Stimulated activated CD4-positive, alpha-beta T cell treated with anti-CD3 and anti-CD28 coated beads, Interleukin-2, amount 100 ng/mL, for 48 hours (primary cell): ENCODE data around the gene P2RX6.
A peak's percentile ranks its signal among the peaks of the same experiment; 100 is the strongest.
"Not testable (repeated sequence)": the region's sequence is repeated elsewhere in the genome, so short reads cannot be mapped to it uniquely, and the experiment has no call there.

Experiments used
- DNase-seq, 2 donors: peaks; one replicate each; pipeline ENCODE4 v3.0.0-alpha.2; 2020

Gene P2RX6

DNA sequence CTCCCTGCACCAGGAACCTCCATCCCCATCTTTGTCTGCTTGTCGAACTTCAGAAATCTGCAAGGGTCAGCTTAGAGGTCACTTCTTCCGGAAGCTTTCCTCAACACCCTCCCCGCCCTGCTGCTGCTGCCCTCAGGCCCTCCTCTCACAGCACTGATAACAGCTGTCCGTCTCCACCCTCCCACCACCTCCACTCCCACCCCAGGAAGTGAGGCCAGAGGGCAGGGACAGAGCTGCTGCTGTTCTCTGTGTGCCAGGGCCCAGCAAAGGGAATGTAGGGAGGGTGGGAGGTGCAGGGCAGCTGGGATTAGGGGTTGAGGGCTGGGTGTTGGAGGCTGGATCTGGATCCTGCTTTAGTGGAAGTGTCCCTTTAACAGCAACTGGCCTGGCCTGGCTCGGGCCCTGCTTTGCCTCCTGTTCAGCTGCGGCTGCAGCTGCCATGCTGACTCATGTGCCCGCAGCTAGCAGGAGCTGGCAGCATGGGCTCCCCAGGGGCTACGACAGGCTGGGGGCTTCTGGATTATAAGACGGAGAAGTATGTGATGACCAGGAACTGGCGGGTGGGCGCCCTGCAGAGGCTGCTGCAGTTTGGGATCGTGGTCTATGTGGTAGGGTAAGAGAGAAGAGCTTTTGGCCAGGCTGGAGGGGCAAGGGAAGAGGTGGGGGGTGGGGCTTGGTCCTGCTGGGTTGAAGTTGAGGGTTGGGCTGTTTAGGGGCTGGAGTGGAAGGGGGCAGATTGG is at the start of gene P2RX6:
Gene P2RX6, plus strand, starts transcription at position 440 of the 740 bp plus-strand sequence. Its CDS starts 10 bp downstream, at position 450.
- DNase-seq, result no peak

- DNase-seq, result no peak
These were observed 48.8 kb upstream of the P2RX6 start for GRCh38 chr22:20965888-20966855.

- DNase-seq, result no peak
These were observed 47.9 kb upstream of the P2RX6 start, which contains the start of gene AIFM3 for GRCh38 chr22:20966883-20967696. Gene AIFM3, plus strand, starts transcription at chr22:20967255. Its CDS starts 690 bp downstream, at chr22:20967945.

DNA sequence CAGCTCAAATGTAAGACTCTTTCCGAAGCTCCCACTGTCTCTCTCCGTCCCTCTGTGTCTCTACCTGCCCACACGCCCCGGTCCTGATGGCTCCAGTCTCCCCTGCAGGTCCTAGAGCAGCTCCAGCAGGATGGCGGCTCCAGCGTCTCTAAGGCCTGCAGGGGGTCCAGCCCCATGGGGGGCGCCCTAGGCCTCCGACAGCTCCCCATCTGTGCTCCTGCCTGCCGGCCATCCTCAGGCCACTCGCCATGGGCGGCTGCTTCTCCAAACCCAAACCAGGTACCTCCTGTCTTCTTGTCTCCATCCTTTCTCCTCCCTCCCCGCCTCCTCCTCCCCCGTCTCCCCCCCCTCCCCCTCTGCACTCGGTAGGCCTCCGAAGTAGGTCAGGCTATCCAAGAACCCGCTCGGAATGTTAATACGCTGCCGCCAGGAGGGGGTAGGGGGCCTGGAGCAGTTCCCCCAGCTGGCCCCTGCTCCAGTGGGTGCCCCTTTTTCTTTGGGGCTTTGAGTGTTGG is 47.2 kb upstream of the P2RX6 start:
- DNase-seq, result no peak

- DNase-seq, result no peak
These were observed 46.5 kb upstream of the P2RX6 start for GRCh38 chr22:20968281-20968977.

GRCh38 chr22:20970939-20971657 is 43.9 kb upstream of the P2RX6 start:
- DNase-seq, result no peak

- DNase-seq, result not testable (repeated sequence)
These were observed 42.8 kb upstream of the P2RX6 start for GRCh38 chr22:20972014-20972694.

DNA sequence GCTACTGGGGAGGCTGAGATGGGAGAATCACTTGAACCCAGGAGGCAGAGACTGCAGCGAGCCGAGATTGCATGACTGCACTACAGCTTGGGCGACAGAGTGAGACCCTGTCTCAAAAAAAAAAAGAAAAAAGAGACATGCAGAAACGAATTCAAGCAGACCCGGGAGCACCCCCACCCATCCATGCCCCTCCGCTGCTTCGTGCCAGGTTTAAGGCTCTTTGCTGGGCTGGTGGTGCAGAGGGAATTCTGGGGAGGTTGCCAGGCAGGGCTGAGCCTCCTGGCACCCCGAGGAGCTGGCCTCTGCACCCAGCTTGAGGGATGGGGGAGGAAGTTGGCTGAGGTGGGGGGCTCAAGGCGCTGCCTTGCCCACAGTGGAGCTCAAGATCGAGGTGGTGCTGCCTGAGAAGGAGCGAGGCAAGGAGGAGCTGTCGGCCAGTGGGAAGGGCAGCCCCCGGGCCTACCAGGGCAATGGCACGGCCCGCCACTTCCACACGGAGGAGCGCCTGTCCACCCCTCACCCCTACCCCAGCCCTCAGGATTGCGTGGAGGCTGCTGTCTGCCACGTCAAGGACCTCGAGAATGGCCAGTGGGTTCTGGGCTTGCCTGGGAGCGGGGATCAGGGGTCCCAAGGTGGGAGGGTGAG is 41.9 kb upstream of the P2RX6 start:
- no peak for DNase-seq

- DNase-seq, result no peak
These were observed 41.2 kb upstream of the P2RX6 start for GRCh38 chr22:20973634-20974286.

DNA sequence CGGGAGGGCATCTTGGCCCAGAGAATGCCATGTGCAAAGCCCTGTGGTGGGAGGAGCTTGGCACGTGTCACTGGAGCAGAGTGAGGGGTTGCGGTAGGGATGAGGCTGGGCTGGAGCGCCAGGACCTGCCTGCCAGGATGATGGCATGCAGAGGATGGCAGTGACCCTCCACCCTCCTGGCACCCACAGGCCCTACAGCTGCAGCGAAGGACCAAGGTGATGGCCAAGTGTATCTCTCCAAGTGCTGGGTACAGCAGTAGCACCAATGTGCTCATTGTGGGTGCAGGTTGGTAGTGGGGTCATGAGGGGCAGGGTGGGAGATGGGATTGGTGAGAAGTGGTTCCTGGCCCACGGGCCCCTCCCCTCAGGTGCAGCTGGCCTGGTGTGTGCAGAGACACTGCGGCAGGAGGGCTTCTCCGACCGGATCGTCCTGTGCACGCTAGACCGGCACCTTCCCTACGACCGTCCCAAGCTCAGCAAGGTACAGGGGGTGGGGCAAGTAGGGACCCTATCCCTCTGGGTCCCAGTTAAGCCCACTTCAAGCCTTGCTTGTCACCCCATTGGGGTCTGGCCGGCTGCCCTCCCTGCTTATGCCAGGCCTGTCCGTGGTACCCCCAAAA is 40.5 kb upstream of the P2RX6 start:
- DNase-seq, result no peak

DNA sequence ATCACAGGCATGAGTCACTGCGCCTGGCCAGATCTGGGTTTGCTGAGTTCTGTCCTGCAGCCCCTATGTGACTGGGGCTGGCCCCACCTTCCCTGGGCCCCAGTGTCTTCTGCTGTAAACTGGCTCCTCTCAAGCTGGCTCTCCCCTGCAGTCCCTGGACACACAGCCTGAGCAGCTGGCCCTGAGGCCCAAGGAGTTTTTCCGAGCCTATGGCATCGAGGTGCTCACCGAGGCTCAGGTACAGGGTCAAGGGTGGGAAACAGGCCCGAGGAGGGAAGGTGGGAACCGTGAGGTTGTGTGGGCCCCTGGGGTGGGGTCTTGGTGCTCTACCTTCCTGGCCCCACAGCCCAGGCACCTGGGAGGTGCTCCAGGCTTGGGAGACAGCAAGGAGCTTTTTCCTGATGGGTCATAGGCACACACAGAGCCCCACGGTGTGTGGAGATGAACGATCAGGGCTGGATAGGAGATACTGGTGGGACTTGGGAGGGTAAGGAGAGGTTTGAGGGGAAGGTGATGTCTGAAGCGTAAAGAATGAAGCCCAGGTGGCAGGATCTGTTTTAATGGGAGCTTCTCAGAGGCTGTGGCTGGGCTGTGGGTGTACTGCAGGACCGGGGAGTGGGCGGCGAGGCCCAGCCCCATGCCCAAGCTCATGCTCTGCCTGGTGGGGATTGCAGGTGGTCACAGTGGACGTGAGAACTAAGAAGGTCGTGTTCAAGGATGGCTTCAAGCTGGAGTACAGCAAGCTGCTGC is 39.2 kb upstream of the P2RX6 start:
- DNase-seq, result no peak

- no peak for DNase-seq
These were observed 38.6 kb upstream of the P2RX6 start for GRCh38 chr22:20976291-20976877.

DNA sequence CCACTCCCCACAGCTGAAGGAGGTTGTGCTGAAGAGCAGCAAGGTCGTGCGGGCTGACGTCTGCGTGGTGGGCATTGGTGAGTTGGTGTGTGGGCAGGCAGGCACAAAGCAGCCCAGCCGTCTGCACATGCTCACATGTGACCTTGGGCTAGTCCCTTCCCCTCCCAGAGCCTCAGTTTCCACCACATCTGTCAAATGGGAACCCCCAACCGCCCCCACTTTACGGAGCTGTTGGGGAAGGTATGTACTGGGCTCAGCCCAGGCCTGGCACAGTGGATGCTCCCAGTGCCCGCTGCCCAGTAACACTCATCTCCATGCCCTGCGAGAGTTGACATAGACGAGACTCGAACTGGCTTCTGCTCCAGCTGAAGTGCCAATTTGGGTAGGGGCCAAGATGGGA is 37.9 kb upstream of the P2RX6 start:
- DNase-seq, result no peak

DNA sequence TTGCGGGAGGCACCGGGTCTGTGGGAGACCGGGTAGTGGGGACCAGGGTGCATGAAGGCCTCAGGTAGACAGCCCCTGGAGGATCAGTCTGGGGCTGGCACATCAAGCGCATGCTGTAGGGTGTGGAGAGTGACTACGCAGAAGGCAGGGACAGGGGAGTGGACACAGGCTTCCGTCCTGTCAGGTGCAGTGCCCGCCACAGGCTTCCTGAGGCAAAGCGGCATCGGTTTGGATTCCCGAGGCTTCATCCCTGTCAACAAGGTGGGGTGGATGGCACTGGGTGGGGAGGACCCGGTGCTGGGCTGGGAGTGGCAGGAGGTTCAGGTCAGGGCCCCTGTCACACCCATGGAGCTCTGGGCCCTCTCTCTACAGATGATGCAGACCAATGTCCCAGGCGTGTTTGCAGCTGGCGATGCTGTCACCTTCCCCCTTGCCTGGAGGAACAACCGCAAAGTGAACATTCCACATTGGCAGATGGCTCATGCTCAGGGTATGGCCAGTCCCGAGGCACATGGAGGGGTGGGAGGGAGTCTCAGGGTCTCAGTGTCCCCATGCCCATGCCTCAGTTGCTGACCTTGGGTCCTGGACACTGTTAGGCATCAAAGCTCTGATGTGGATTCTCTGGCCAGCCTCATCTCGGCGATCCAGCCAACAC is 37.3 kb upstream of the P2RX6 start:
- DNase-seq, result no peak

DNA sequence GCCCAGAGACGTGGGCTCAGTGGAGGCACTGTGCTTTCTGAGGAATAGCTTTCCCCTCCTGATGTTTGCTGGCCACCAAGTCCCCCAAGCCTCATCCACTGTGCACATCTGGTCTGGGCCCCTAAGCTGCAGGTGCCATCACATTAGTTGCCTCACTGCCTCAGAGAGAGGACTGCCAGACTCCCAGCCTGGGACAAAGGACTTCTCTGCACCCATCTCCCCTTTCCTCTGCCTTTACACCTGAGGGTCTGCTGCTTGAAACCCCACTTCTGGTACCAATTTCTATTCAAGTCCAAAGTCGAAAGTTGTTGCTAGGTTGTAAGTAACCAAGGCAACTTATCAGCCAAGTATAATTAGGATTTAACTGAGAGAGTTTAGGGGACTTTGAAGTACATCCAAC is 36.5 kb upstream of the P2RX6 start:
- no peak for DNase-seq

GRCh38 chr22:20979243-20979809 is 35.6 kb upstream of the P2RX6 start:
- peak; percentile 42 to 67 for DNase-seq

DNA sequence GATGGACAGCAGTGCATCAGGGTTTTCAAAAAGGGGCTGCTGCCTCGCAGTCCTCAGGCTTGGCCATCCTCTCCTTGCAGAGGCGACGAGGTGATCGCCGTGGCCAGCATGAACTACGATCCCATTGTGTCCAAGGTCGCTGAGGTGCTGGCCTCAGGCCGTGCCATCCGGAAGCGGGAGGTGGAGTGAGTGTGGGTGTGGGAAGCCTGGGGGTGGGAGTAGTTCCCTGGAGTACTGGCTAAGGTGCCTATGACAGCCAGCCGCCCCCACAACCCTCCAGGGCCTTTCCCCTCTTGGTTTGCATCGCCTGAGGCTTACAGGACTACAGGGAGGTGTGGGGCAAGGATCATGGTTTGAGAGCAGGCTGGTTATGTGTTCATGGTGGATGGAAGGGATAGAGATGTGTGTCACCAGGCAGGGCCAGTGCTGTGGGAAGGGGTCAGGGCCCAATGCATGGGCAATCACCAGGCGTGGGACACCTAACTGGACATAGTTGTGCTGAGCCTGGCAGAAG is 35.0 kb upstream of the P2RX6 start:
- no peak for DNase-seq
